NCI-H1105 (cell line): ENCODE measurements around the gene TREX2.

ENCODE experiments used
- DNase-seq: peaks from one replicate; lab custom pipeline; 2025; lab: John Stamatoyannopoulos, UW

TREX2 gene

GRCh38 chrX:153434801-153435200, 11.1 kb downstream of the TREX2 start:
- DNase-seq: no peak

- no peak for DNase-seq
These were observed 12.0 kb downstream of the TREX2 start for GRCh38 chrX:153433781-153434285.

GRCh38 chrX:153433161-153433680, 12.6 kb downstream of the TREX2 start:
- no peak for DNase-seq

- DNase-seq: no peak
These were observed 15.1 kb downstream of the TREX2 start for GRCh38 chrX:153430796-153431195.

- DNase-seq: no peak
These were observed 19.7 kb downstream of the TREX2 start for GRCh38 chrX:153426204-153426603.

- DNase-seq: no peak
These were observed 22.2 kb downstream of the TREX2 start for GRCh38 chrX:153423652-153424051.

- no peak for DNase-seq
These were observed 24.0 kb downstream of the TREX2 start for GRCh38 chrX:153421856-153422255.

- DNase-seq: no peak
These were observed 24.8 kb downstream of the TREX2 start for GRCh38 chrX:153420851-153421599.

GRCh38 chrX:153417637-153418036, 28.2 kb downstream of the TREX2 start:
- DNase-seq: no peak

GRCh38 chrX:153416781-153417450, 28.9 kb downstream of the TREX2 start:
- no peak for DNase-seq

GRCh38 chrX:153414856-153415510, 30.9 kb downstream of the TREX2 start:
- DNase-seq: no peak

- no peak for DNase-seq
These were observed 32.1 kb downstream of the TREX2 start for GRCh38 chrX:153413731-153414130.

- DNase-seq: no peak
These were observed 32.8 kb downstream of the TREX2 start for GRCh38 chrX:153412746-153413720.

- peak; percentile 67 for DNase-seq
These were observed 33.8 kb downstream of the TREX2 start for GRCh38 chrX:153411988-153412574.

- DNase-seq: no peak
These were observed 34.4 kb downstream of the TREX2 start, which contains the start of gene ZFP92 for GRCh38 chrX:153411255-153411987. ZFP92 (plus strand) TSS chrX:153411472; CDS start chrX:153418323, 6,851 bp downstream.

- DNase-seq: no peak
These were observed 35.0 kb downstream of the TREX2 start for GRCh38 chrX:153410888-153411254.

GRCh38 chrX:153410373-153410772, 35.5 kb downstream of the TREX2 start:
- no peak for DNase-seq

GRCh38 chrX:153409414-153410101, 36.3 kb downstream of the TREX2 start:
- no peak for DNase-seq

- no peak for DNase-seq
These were observed 36.9 kb downstream of the TREX2 start for GRCh38 chrX:153408871-153409351.
